ENCODE measurements around the gene NELL2. TPM values are rescaled to one million over a fixed set of nuclear protein-coding genes. Genes with fewer than 3 reads are reported as not detected.

Gene NELL2
- total RNA-seq, 2 donors from 2014 or later = 0.31 to 0.52 TPM

DNA sequence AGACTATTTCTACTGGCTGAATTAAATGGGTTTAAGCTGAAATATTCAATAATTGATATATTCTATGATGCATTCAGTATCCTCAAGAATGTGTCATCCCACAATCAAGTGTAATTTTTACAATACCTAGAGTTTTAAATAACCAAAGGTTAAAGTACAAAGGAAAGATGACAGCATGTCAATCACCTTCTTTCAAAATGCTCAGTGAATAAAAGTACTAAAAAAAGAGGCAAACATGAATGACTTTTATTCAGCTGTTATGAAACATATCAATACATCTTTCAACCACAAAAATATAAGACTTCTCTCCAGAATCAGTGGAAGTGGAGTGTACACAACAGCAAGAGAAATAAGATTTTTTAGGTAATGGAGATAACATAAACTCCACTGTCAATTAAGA is 72.0 kb downstream of the NELL2 start:
- Histone ChIP-seq H3K9me3 (no peaks in the 10 kb centered on the region), H3K4me1 (no peaks in the 10 kb centered on the region), H3K4me3 (no peak overlapping the region), H3K27ac (no peak overlapping the region), H3K36me3 (no peaks in the 10 kb centered on the region), H3K27me3 (no peaks in the 10 kb centered on the region)
- TF ChIP-seq, protein P1, sequence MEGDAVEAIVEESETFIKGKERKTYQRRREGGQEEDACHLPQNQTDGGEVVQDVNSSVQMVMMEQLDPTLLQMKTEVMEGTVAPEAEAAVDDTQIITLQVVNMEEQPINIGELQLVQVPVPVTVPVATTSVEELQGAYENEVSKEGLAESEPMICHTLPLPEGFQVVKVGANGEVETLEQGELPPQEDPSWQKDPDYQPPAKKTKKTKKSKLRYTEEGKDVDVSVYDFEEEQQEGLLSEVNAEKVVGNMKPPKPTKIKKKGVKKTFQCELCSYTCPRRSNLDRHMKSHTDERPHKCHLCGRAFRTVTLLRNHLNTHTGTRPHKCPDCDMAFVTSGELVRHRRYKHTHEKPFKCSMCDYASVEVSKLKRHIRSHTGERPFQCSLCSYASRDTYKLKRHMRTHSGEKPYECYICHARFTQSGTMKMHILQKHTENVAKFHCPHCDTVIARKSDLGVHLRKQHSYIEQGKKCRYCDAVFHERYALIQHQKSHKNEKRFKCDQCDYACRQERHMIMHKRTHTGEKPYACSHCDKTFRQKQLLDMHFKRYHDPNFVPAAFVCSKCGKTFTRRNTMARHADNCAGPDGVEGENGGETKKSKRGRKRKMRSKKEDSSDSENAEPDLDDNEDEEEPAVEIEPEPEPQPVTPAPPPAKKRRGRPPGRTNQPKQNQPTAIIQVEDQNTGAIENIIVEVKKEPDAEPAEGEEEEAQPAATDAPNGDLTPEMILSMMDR (IDR thresholded peaks at IDR 0.05) = no peak
- DNase-seq (ENCODE audit: low spot score) = no peak

DNA sequence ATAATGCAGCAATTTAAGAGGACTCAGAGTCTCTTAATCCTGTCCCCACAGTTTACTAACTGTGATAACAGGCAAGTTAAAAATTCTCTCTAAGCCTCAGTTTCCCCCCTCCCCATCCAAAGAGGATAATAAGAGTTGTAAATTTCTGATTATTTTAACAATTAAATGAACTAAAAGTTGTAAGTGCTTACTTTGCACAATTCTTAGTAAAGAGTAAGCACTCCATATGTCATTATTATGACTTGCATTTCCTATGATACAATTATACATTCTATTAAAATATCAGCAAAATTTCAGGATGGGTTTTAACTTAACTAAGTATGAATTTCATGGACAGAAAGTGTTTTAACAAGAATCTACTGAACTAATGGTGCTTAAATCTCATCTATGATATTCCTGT is 80.1 kb downstream of the NELL2 start:
- Histone ChIP-seq H3K4me3 (no peak overlapping the region), H3K36me3 (no peaks in the 10 kb centered on the region), H3K9me3 (no peaks in the 10 kb centered on the region), H3K27me3 (no peaks in the 10 kb centered on the region), H3K27ac (no peak overlapping the region), H3K4me1 (no peaks in the 10 kb centered on the region)
- TF ChIP-seq, protein P1 (IDR thresholded peaks at IDR 0.05) = no peak
- DNase-seq (ENCODE audit: low spot score) = no peak

DNA sequence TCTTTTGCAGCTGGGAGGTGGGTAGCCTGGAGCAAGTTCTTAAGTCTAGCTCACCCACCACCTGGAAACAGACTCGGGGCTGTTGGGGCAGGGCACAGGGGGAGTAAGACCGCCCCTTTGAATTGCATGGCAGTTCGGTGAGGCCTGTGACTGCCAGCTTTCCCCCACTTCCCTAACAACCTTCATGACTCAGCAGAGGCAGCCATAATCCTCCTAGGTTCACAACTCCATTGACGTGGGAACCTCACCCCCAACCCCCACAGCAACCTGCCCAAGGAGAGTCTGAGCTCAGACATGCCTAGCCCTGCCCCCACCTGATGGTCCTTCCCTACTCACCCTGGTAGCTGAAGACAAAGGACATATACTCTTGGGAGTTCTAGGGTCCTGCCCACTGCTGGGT is 87.4 kb downstream of the NELL2 start:
- TF ChIP-seq, protein P1 (IDR thresholded peaks at IDR 0.05) = no peak
- no peaks in the 10 kb centered on the region for H3K9me3 ChIP-seq
- no peaks in the 10 kb centered on the region for H3K4me1 ChIP-seq
- H3K4me3 ChIP-seq = no peak overlapping the region
- no peaks in the 10 kb centered on the region for H3K36me3 ChIP-seq
- H3K27ac ChIP-seq = no peak overlapping the region
- no peaks in the 10 kb centered on the region for H3K27me3 ChIP-seq
- DNase-seq (ENCODE audit: low spot score) = no peak

DNA sequence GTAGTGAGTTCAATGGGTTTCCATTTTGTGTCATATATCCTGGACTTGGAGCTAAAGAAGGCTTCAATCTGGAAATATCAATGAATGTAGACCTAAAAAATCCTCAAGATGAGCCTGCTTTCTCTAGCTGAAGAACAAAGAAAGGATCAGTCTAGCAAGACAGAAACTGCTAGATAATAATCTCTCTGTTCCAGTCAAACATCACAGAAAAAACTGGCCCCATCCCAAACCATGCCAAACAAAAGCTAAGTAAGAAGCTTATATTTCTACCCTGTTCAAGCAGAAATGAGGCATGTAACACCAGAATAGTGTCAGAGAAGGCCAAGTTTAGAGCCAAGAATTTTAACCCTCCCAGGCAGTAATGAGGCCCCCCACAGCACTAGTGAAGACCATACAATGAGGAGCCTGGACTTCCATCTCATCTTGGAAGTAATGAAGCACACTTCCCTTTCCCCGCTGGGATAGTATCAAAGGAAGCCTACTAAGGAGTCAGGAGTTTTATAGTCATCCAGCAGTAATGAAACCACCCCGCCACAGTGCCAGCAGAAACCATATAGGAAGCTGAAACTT is 95.8 kb downstream of the NELL2 start:
- Histone ChIP-seq H3K27me3 (no peaks in the 10 kb centered on the region), H3K4me3 (no peak overlapping the region), H3K36me3 (no peaks in the 10 kb centered on the region), H3K9me3 (no peaks in the 10 kb centered on the region), H3K4me1 (no peaks in the 10 kb centered on the region), H3K27ac (no peak overlapping the region)
- no peak for DNase-seq (ENCODE audit: low spot score)
- TF ChIP-seq, protein P1 (IDR thresholded peaks at IDR 0.05) = no peak

DNA sequence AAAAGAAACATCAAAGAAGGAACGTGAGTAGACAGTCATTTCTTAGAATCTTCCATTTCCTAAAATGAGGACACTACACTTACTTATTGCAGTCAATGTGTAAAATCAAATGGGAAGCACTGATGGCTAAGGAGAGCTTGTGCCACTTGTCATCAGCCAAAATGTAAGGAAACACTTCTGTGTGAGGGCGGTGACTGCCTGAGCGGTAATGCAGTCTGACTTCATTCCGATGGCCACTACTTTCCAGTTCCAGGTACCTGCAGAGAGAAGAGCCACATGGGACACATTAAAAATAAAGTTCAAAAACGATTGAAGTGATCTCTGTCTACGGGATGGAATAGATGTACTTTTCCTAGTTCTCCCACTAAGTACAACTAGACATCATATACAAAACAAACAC is 96.3 kb downstream of the NELL2 start:
- Histone ChIP-seq H3K4me1 (no peaks in the 10 kb centered on the region), H3K27me3 (no peaks in the 10 kb centered on the region), H3K27ac (no peak overlapping the region), H3K9me3 (no peaks in the 10 kb centered on the region), H3K4me3 (no peak overlapping the region), H3K36me3 (no peaks in the 10 kb centered on the region)
- TF ChIP-seq, protein P1 (IDR thresholded peaks at IDR 0.05) = no peak
- no peak for DNase-seq (ENCODE audit: low spot score)

DNA sequence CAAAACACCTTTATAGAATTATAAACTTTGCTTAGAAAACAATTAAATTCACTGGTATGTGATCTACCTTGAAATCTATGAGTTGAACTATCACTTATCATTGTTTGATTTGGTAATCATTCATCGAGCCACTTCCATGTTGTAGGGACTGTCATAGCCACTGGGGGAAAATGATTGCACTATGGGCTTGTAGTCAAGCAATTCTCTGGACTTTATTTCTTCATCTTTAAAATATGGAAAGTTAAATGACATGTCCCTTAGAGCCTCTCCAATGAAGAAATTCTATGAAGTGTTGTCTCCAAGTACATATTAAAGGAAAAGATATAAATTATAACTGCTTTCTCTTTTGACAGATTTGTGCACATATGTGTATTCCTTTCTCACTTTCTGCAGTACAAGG is 97.3 kb downstream of the NELL2 start:
- DNase-seq (ENCODE audit: low spot score) = no peak
- no peaks in the 10 kb centered on the region for H3K36me3 ChIP-seq
- no peaks in the 10 kb centered on the region for H3K27me3 ChIP-seq
- no peak overlapping the region for H3K27ac ChIP-seq
- H3K4me3 ChIP-seq = no peak overlapping the region
- TF ChIP-seq, protein P1 (IDR thresholded peaks at IDR 0.05) = no peak
- H3K4me1 ChIP-seq = no peaks in the 10 kb centered on the region
- H3K9me3 ChIP-seq = no peaks in the 10 kb centered on the region

Data from right atrium auricular region (tissue), 2 donors.